HUES64 (cell line): ENCODE measurements around the gene TESK2.

Experiments used
- H3K27ac ChIP-seq: 2 replicates; pipeline ENCODE4 v1.7.0; 2013; ENCODE audit warnings: low read depth, low read length, inconsistent platforms
- H3K27me3 ChIP-seq: 2 replicates; pipeline ENCODE4 v1.6.1; 2013; ENCODE audit warnings: mild to moderate bottlenecking, low read length; ENCODE audit not compliant: insufficient read depth
- H3K36me3 ChIP-seq: 2 replicates; pipeline ENCODE4 v1.6.1; 2013; ENCODE audit warnings: mild to moderate bottlenecking, low read length; ENCODE audit not compliant: insufficient read depth
- H3K4me1 ChIP-seq: 2 replicates; pipeline ENCODE4 v1.6.1; 2013; ENCODE audit warnings: mild to moderate bottlenecking, low read length, moderate library complexity; ENCODE audit not compliant: insufficient read depth
- H3K4me3 ChIP-seq: 2 replicates; pipeline ENCODE4 v1.5.1; 2013; ENCODE audit warnings: mild to moderate bottlenecking, low read length, moderate library complexity
- H3K9ac ChIP-seq: 2 replicates; pipeline ENCODE4 v1.6.1; 2013; ENCODE audit warnings: mild to moderate bottlenecking, low read depth, low read length
- H3K9me3 ChIP-seq: 2 replicates; pipeline ENCODE4 v1.6.1; 2013; ENCODE audit warnings: low read depth, low read length; ENCODE audit not compliant: insufficient read depth
- WGBS: fragments of 150-250, 120-280 bp; methylation state at CpG from one replicate; pipeline ENCODE4 v1.1.7; 2013; ENCODE audit warnings: missing lambda C conversion rate; 5-methylcytosine and 5-hydroxymethylcytosine counted together

The TESK2 gene

DNA sequence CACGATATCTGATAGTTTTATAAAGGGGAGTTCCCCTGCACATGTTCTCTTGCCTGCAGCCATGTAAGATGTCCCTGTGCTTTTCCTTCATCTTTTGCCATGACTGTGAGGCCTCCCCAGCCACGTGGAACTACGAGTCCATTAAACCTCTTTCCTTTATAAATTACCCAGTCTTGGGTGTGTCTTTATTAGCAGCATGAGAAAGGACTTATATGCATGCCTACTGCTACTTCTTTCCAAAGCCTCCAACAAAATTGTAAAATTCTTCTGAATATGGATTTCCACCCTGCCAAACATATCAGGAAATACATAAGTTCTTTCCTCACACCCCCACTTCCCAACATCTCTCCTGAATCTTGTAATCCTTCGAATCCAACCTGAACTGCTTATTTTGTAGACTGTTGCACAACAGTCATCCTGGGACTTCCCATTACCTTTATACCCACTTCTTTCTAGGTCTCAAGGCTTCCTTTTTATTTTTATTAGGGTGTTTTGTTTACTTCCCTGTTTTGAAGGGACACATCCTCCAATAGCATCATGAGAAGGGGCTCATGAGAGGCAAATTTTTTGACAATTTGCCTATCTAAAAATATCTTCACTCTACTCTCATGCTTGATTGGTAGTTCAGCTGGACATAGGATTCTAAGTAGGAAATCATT, 83.2 kb downstream of the TESK2 start:
- H3K27ac ChIP-seq = no peak overlapping the region
- no peak overlapping the region for H3K9ac ChIP-seq
- H3K9me3 ChIP-seq = no peaks in the 10 kb centered on the region
- no peaks in the 10 kb centered on the region for H3K27me3 ChIP-seq
- WGBS = 88% methylated on average over 4 of the region's 4 CpGs
- H3K4me1 ChIP-seq = no peaks in the 10 kb centered on the region
- H3K36me3 ChIP-seq = no peaks in the 10 kb centered on the region
- H3K4me3 ChIP-seq = no peak overlapping the region

DNA sequence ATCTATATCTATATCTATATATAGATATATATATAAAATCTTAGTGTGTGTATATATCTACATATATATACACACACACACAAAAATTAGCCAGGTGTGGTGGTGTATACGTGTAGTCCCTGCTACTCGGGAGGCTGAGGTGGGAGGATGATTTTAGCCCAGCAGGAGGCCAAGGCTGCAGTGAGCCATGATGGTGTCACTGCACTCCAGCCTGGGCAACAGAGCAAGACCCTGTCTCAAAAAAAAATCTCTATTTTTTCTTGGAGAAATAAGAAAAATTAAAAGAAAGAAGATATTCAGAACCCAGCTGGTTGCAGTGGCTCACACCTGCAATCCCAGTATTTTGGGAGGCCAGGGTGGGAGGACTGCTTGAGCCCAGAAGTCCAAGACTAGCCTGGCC, 85.3 kb downstream of the TESK2 start:
- WGBS = 88% methylated on average over 2 of the region's 2 CpGs
- H3K27ac ChIP-seq = no peak overlapping the region
- H3K9ac ChIP-seq = no peak overlapping the region

DNA sequence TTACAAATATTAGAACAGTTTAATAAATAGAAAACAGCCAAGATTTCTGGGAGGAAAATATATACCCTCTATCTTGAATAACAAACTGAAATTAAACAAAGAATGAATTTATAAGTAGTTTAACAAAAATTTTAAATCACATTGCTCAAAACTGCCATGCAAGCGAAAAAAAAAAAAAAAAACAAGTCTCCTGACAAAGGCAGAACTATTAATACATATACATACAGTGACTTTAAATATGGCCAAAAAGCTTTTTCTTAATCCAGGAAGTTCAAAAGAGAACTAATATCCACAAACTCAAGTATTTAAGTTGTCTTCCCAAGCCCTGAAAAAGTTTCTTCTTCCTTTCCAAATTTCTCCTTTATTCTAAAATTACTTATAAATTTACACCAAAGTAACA, 87.2 kb downstream of the TESK2 start:
- Histone ChIP-seq H3K27me3 (no peaks in the 10 kb centered on the region), H3K4me1 (0 out of 2 replicates have a peak, but pooled peaks cover 3% of the 10 kb centered on the region), H3K36me3 (no peaks in the 10 kb centered on the region), H3K4me3 (no peak overlapping the region), H3K9ac (no peak overlapping the region), H3K9me3 (no peaks in the 10 kb centered on the region), H3K27ac (no peak overlapping the region)
- 100% methylated on average over 1 of the region's 1 CpG for WGBS

More for the DNA sequence above, 85.3 kb downstream of the TESK2 start:
- no peaks in the 10 kb centered on the region for H3K4me1 ChIP-seq
- H3K9me3 ChIP-seq = no peaks in the 10 kb centered on the region
- H3K4me3 ChIP-seq = no peak overlapping the region
- no peaks in the 10 kb centered on the region for H3K36me3 ChIP-seq
- no peaks in the 10 kb centered on the region for H3K27me3 ChIP-seq

DNA sequence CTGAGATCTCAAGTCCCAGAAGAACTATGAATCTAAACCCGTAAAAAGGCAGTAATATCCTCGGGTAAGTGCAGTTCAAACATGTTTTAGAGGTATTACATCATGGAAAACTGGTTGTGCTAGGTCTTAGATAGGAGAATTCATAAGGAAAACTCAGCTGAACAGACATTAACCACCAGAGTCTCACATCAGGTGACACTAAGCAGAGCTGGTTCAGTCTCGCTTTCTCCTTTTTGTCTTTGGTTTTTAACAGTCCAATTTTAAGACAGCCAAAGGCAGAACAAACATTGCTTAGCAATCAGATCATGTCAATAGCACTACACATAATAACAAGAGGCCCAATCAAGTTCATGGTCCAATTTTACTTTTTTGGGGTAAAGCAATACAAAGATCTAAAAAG, 87.7 kb downstream of the TESK2 start:
- H3K9ac ChIP-seq = no peak overlapping the region
- H3K4me3 ChIP-seq = no peak overlapping the region

DNA sequence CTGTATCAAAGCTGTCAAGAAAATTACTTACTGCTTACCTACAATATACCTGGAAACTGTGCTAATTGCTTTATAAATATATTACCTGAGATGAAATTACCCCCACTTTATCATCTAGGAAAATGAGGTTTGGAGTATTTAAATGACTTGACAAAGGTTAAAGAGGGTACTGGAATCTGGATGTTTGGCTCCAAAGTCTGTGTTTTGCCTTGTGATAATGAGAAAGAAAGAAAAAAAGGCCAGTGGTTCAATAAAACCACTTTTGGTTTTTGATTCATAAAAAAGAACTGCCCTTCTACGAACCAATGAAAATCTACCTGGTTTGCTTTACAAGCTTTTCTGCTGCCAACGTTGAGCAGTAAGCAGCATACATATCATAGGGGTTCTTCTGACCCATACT, 89.4 kb downstream of the TESK2 start:
- no peak overlapping the region for H3K9ac ChIP-seq
- 0 out of 2 replicates have a peak, but pooled peaks cover 3% of the 10 kb centered on the region for H3K4me1 ChIP-seq
- no peaks in the 10 kb centered on the region for H3K27me3 ChIP-seq
- H3K9me3 ChIP-seq = no peaks in the 10 kb centered on the region
- no peaks in the 10 kb centered on the region for H3K36me3 ChIP-seq
- H3K4me3 ChIP-seq = no peak overlapping the region
- 92% methylated on average over 2 of the region's 2 CpGs for WGBS
- no peak overlapping the region for H3K27ac ChIP-seq

More for the DNA sequence above, 87.7 kb downstream of the TESK2 start:
- 91% methylated on average over 3 of the region's 3 CpGs for whole genome bisulfite sequencing
- 0 out of 2 replicates have a peak, but pooled peaks cover 3% of the 10 kb centered on the region for H3K4me1 ChIP-seq
- H3K27me3 ChIP-seq = no peaks in the 10 kb centered on the region
- no peak overlapping the region for H3K27ac ChIP-seq
- H3K36me3 ChIP-seq = no peaks in the 10 kb centered on the region
- no peaks in the 10 kb centered on the region for H3K9me3 ChIP-seq

DNA sequence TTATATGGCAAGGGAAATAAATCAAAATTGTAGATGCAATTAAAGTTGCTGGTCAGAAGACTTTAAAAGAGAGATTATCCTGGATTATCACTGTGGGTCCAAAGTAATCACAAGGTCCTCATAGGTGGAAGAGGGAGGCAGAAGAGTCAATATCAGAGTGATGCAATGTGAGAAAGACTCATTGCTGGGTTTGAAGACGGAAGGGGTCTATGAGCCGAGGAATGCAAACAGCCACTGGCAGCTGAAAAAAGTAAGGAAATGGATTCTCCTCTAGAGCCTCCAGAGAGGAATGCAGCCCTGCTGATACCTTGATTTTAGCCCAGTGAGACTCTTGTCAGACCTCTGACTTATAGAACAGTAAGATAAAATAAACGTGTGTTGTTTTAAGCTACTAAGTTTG, 90.9 kb downstream of the TESK2 start:
- Histone ChIP-seq H3K9me3 (no peaks in the 10 kb centered on the region), H3K4me3 (no peak overlapping the region), H3K9ac (no peak overlapping the region), H3K27ac (no peak overlapping the region), H3K4me1 (0 out of 2 replicates have a peak, but pooled peaks cover 3% of the 10 kb centered on the region), H3K36me3 (no peaks in the 10 kb centered on the region), H3K27me3 (no peaks in the 10 kb centered on the region)
- WGBS = 49% methylated on average over 3 of the region's 3 CpGs

DNA sequence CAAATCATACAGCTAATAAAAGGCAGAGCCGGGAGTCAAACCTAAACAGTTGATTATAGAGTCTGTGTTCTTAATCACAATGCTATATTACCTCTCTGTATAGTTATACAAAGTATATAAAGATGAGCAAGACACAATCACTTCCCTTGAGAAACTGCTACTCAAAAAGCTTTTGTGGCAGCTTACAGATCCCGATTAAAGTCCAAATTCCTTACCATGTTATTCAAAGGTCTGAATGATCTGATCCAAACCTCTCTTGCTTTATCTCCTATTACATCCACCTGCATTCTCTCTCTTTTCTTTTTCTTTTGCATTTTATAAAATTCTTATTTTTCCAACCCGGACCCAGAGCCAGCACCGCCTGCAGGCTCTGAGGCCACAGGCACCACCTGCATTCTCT, 93.7 kb downstream of the TESK2 start:
- H3K9ac ChIP-seq = no peak overlapping the region
- H3K9me3 ChIP-seq = no peaks in the 10 kb centered on the region
- no peak overlapping the region for H3K27ac ChIP-seq
- H3K36me3 ChIP-seq = no peaks in the 10 kb centered on the region
- WGBS = 92% methylated on average over 3 of the region's 4 CpGs
- H3K27me3 ChIP-seq = no peaks in the 10 kb centered on the region
- H3K4me3 ChIP-seq = no peak overlapping the region
- 0 out of 2 replicates have a peak, but pooled peaks cover 3% of the 10 kb centered on the region for H3K4me1 ChIP-seq

DNA sequence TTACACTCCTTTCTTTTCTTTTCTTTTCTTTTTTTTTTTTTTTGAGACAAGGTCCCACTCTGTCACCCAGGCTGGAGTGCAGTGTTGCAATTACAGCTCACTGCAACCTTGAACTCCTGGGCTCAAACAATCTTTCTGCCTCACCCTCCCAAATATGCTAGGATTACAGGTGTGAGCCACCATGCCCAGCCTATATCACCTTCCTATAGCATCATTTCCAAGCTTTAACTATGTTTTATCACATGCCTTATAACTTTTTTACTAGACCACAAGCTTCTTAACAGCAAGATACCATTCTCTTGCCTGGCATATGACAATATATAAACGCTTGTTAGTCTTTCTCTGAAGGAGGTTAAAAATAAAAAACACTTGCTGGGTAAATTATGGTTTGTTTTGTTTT, 95.4 kb downstream of the TESK2 start:
- H3K36me3 ChIP-seq = no peaks in the 10 kb centered on the region
- no peaks in the 10 kb centered on the region for H3K9me3 ChIP-seq
- H3K27me3 ChIP-seq = no peaks in the 10 kb centered on the region
- no peak overlapping the region for H3K27ac ChIP-seq
- no peak overlapping the region for H3K9ac ChIP-seq
- 95% methylated on average over 1 of the region's 1 CpG for WGBS
- H3K4me3 ChIP-seq = no peak overlapping the region
- 0 out of 2 replicates have a peak, but pooled peaks cover 3% of the 10 kb centered on the region for H3K4me1 ChIP-seq

DNA sequence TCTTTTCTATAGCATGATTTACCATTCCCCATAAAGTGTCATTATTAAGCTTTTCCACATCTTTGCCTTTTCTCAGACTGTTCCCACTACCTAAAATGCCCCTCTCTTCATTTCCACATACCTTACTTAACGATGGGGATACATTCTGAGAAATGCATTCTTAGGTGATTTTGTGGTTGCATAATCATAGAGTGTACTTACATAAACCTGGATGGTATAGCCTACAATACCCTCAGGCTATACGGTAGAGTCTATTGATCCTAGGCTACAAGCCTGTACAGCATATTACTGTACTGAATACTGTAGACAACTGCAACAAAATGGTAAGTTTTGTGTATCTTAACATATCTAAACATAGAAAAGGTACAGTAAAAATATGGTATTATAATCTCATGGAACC, 95.9 kb downstream of the TESK2 start:
- Histone ChIP-seq H3K27me3 (no peaks in the 10 kb centered on the region), H3K27ac (no peak overlapping the region), H3K4me3 (no peak overlapping the region), H3K9ac (no peak overlapping the region), H3K9me3 (no peaks in the 10 kb centered on the region), H3K4me1 (no peaks in the 10 kb centered on the region), H3K36me3 (no peaks in the 10 kb centered on the region)
- WGBS = 86% methylated on average over 1 of the region's 2 CpGs

DNA sequence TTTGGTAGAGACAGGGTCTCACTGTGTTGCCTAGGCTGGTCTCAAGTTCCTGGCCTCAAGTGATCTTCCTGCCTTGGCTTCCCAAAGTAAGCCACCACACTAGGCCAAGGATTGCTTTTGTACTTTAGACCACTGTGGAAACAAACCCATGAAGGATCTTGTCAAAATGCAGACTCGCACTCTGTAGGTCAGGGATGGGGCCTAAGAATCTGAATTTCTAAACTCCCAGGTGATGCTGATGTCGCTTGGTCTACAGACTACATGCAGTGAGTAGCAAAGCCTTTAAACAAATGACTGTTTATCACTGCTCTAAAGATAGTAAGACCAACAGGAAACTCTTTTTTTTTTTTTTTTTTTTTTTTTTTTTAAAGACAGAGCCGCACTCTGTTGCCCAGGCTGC, 96.6 kb downstream of the TESK2 start:
- Histone ChIP-seq H3K4me1 (no peaks in the 10 kb centered on the region), H3K36me3 (no peaks in the 10 kb centered on the region), H3K27ac (no peak overlapping the region), H3K4me3 (no peak overlapping the region), H3K27me3 (no peaks in the 10 kb centered on the region), H3K9me3 (no peaks in the 10 kb centered on the region), H3K9ac (no peak overlapping the region)
- WGBS = 95% methylated on average over 3 of the region's 3 CpGs

DNA sequence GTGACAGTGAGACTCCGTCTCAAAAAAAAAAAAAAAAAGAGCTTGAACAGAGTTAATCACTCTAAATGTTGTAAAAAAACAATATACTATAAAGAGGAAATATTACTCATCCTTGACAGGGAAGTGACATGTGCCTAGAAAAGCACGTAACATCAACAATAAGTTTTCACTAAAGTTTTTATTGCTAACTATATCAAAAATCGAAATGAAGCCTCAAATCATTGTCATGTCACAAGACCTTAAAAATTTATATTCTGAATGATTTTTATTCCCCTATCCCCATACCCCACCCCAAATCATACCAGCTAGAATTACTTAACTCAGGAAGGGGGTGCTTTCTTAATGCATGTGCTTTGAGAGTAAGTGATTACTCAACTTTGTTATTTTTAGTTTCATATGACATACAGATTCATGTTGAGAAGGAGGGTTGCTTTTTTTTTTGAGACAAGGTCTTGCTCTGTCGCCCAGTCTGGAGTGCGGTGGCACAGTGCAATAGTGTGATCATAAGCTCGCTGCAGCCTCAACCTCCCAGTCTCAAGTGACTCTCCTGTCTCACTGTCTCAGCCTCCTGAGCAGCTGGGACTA, 97.2 kb downstream of the TESK2 start:
- Histone ChIP-seq H3K36me3 (no peaks in the 10 kb centered on the region), H3K9ac (no peak overlapping the region), H3K27me3 (no peaks in the 10 kb centered on the region), H3K4me1 (no peaks in the 10 kb centered on the region), H3K9me3 (no peaks in the 10 kb centered on the region), H3K4me3 (no peak overlapping the region), H3K27ac (no peak overlapping the region)
- 94% methylated on average over 5 of the region's 6 CpGs for WGBS
